DMS153 (cell line): Measurements from ENCODE around the gene BPGM.

ENCODE experiments used
- DNase-seq: peaks from one replicate; lab custom pipeline; 2025; lab: John Stamatoyannopoulos, UW

The BPGM gene

GRCh38 chr7:134720091-134720935, 73.7 kb downstream of the BPGM start:
- no peak for DNase-seq

GRCh38 chr7:134721171-134721570, 74.5 kb downstream of the BPGM start:
- DNase-seq: no peak

- no peak for DNase-seq
Measured at GRCh38 chr7:134722786-134723322, 76.2 kb downstream of the BPGM start.

- no peak for DNase-seq
Measured at GRCh38 chr7:134723892-134724291, 77.2 kb downstream of the BPGM start.

GRCh38 chr7:134724606-134725005, 78.0 kb downstream of the BPGM start:
- DNase-seq: no peak

GRCh38 chr7:134726581-134726980, 79.9 kb downstream of the BPGM start:
- no peak for DNase-seq

- no peak for DNase-seq
Measured at GRCh38 chr7:134727711-134728110, 81.1 kb downstream of the BPGM start.
